ENCODE data around the gene ATP2B2.
"Not testable (repeated sequence)": the region's sequence is repeated elsewhere in the genome, so short reads cannot be mapped to it uniquely, and the experiment has no call there.

Gene ATP2B2

GRCh38 chr3:10387881-10388609, 117.3 kb downstream of the ATP2B2 start:
- no peak for DNase-seq

GRCh38 chr3:10386121-10386520, 119.3 kb downstream of the ATP2B2 start:
- DNase-seq = no peak

GRCh38 chr3:10384541-10385360, 120.6 kb downstream of the ATP2B2 start:
- DNase-seq = no peak

GRCh38 chr3:10383850-10384248, 121.5 kb downstream of the ATP2B2 start:
- peak in 16 of 58 donors; percentile 13 to 56 (median 22) for DNase-seq

- DNase-seq = no peak
These were observed 122.2 kb downstream of the ATP2B2 start for GRCh38 chr3:10382892-10383849.

- not testable (repeated sequence) for DNase-seq
These were observed 122.9 kb downstream of the ATP2B2 start for GRCh38 chr3:10382445-10382844.

- peak in 1 of 58 donors; percentile 24 for DNase-seq
These were observed 124.0 kb downstream of the ATP2B2 start for GRCh38 chr3:10381336-10381735.

GRCh38 chr3:10380906-10381305, 124.5 kb downstream of the ATP2B2 start:
- DNase-seq = no peak

GRCh38 chr3:10379961-10380360, 125.4 kb downstream of the ATP2B2 start:
- no peak for DNase-seq

- no peak for DNase-seq
These were observed 126.2 kb downstream of the ATP2B2 start for GRCh38 chr3:10379161-10379560.

- DNase-seq = no peak
These were observed 126.6 kb downstream of the ATP2B2 start for GRCh38 chr3:10378742-10379141.

- DNase-seq = no peak
These were observed 127.1 kb downstream of the ATP2B2 start for GRCh38 chr3:10378246-10378645.

GRCh38 chr3:10377148-10377725, 128.1 kb downstream of the ATP2B2 start:
- DNase-seq = peak in 33 of 58 donors; percentile 15 to 78 (median 41)

- DNase-seq = no peak
These were observed 129.0 kb downstream of the ATP2B2 start for GRCh38 chr3:10376353-10376752.

GRCh38 chr3:10375296-10376053, 129.9 kb downstream of the ATP2B2 start:
- no peak for DNase-seq

- DNase-seq = peak in 25 of 58 donors; percentile 11 to 65 (median 33)
These were observed 131.1 kb downstream of the ATP2B2 start for GRCh38 chr3:10374311-10374710.

GRCh38 chr3:10373686-10374261, 131.6 kb downstream of the ATP2B2 start:
- DNase-seq = no peak

- no peak for DNase-seq
These were observed 133.6 kb downstream of the ATP2B2 start for GRCh38 chr3:10371789-10372188.

GRCh38 chr3:10371167-10371566, 134.2 kb downstream of the ATP2B2 start:
- DNase-seq = no peak

- peak in 35 of 58 donors; percentile 11 to 86 (median 55) for DNase-seq
These were observed 135.0 kb downstream of the ATP2B2 start for GRCh38 chr3:10370429-10370828.

Measured in anterior cingulate cortex (tissue), 58 donors.